HG03060 (cell line): ENCODE measurements around the gene CAPN2.
"Not testable (repeated sequence)": the region's sequence is repeated elsewhere in the genome, so short reads cannot be mapped to it uniquely, and the experiment has no call there.

ENCODE experiments used
- ATAC-seq: cut with Tn5 transposase; IDR thresholded peaks from one replicate; pipeline ENCODE4 v1.9.1; 2021; ENCODE audit warnings: low read depth, moderate number of reproducible peaks; ENCODE audit not compliant: unreplicated experiment

Gene CAPN2

GRCh38 chr1:223736638-223737037 lies 24.3 kb downstream of the CAPN2 start:
- ATAC-seq = not testable (repeated sequence)

GRCh38 chr1:223737342-223737741 lies 25.0 kb downstream of the CAPN2 start:
- no peak for ATAC-seq

- no peak for ATAC-seq
These were observed 26.4 kb downstream of the CAPN2 start for GRCh38 chr1:223738465-223739365.

GRCh38 chr1:223739366-223740037 lies 27.2 kb downstream of the CAPN2 start:
- ATAC-seq = no peak

DNA sequence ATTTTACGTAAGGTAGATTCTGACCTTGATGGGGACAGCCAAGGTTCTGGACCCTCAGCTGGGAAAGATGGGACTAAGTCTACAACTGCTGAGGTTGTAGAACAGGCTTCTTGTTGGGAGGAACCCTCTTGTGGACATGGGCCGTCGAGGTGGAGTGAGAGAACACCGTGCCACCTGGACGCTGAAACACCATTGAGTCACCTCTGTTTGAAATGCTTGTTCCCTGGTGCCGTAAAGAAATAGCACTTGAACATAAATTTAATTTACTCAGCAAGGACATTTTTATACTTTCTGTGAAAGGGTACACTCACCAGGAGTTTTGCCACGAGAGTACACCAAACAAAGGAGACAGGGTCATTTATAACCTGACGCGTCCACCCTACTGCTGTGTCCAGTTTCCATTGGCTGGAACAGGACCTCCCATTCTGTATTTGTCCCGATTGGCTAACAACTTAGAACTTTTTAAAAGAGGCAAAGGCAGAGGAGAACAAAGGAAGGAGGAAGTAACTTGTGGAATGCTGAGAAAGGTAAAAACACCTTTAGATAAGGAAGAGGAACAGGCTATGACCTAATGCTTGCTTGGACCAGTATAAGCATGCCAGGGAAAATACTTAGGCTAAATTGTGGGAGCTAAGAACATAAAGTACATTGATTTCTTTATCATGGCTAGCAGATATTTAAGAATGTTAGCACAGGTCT lies 27.8 kb downstream of the CAPN2 start:
- not testable (repeated sequence) for ATAC-seq

- ATAC-seq = no peak
These were observed 29.5 kb downstream of the CAPN2 start for GRCh38 chr1:223741861-223742260.

- ATAC-seq = no peak
These were observed 30.6 kb downstream of the CAPN2 start for GRCh38 chr1:223742856-223743517.

DNA sequence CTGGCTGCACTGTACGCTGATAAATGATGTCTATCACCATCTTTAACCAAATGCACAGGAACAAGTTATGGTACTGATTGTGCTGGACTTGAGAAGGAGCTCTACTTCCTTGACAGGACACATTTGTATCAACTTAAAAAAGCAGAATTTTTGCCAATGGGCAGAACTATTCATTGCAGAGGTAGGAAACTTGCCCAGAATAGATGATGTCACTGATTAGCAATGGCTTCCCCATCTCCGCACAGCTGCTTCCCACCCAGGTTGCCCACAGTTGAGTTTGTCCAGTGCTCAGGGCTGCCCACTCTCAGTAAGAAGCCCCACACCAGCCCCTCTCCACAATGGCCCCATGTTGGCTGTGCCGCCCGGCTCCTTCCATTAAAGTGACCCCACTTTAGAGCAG lies 33.4 kb downstream of the CAPN2 start:
- ATAC-seq = no peak

GRCh38 chr1:223747838-223748335 lies 35.5 kb downstream of the CAPN2 start:
- no peak for ATAC-seq

DNA sequence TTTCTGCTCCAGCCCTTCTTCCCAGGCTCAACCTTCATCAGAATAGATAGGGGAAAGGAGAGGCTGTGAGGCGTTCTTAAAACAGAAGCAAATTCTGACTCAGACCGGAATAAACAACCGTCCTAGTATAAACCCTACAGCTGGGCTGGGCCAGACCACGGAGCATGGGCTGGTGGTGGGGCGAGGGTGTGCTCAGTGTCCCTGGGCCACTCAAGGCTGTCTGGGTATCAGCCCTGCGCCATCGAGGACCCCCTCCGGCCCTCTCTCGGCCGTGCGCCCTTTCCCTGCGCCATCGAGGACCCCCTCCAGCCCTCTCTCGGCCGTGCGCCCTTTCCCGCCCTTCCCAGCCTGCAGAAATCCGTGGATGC lies 36.0 kb downstream of the CAPN2 start:
- ATAC-seq = no peak

DNA sequence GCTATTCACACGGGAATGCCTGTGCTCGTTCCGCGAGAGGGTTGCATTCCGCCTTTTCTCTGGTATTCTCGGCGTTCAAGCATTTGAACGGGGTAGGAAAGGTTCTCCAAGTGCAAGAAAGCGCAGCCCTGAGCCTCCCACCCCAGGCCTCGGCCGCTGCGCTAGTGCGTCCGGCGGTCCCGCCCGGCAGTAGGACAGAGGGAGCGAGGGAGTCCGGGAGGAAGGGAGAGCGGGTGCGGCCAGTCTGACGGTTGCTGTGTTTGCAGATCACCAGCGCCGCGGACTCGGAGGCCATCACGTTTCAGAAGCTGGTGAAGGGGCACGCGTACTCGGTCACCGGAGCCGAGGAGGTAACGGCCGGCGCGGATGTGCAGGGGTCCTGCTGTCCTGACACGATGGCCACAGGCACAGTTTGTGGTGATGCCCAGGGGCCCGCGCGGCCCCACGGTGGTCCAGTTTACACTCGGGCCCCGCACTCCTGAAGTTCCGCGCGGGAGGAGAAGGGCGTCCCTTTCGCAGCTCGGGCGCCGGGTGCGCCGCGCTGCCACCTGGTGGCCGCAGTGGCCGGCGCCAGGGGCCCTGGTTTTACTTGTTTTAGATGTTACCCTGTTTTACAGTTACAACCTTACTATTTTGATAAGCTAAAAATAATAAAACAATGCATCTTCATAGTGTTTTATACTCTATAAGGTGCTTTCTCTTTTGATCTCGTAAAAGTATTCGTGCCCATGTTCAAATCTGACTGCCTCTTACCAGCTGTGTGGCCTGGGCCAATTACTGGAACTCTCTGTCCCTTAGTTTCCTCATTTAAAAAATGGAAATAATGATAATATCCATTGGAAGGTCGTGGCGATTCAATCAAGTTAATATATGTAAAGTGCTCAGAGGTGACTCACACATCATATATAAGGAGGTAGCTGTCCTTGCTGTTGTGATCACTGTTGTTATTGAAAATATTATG lies 36.7 kb downstream of the CAPN2 start:
- ATAC-seq = no peak

- ATAC-seq = no peak
These were observed 38.6 kb downstream of the CAPN2 start for GRCh38 chr1:223750730-223751570.

DNA sequence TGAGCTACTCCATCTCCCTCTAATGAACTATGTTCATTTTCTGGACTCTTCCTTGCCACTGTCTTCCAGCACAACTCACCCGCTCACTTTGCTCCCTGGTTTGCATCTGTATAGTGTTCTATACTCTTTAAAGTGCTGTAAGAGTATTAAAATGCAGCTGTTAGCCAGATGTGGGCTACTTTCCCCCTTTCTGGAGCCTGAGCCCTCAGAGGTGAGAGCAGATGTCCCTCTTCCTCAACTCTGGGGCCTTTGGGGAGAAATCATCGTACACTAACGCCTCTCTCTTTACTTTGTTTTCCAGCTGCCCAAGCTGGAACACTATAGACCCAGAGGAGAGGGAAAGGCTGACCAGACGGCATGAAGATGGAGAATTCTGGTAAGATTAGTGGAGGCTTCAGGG lies 39.4 kb downstream of the CAPN2 start:
- ATAC-seq = no peak

DNA sequence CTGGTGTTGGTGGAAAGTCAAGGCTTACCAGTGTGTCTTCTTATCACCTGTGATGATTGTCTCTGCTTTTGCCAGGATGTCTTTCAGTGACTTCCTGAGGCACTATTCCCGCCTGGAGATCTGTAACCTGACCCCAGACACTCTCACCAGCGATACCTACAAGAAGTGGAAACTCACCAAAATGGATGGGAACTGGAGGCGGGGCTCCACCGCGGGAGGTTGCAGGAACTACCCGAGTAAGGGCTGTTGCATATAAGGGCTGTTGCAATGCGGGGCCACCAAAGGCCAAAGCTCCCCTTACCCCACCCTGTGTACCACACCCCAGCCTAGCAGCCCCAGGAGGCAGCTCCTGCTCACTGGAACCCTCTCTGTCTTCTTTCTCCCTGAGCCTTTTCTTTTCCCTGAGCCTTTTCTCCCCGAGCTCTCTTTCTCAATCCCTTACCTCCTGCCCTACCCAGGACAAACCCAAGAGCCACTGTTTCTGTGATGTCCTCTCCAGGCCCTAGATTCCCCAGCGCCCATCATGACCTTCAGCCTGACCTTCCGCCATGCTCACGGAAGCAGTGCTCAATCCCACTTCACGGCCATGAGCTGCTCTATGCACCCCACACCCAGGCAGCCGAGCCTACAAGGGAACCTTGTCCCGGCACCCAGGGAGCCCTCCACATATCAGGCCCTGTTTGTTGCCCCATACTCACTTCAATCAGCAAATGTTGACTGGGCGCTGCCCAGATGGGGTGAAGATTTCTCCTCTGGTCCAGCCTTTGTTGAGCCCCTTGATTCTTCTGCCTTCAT lies 40.6 kb downstream of the CAPN2 start:
- no peak for ATAC-seq

DNA sequence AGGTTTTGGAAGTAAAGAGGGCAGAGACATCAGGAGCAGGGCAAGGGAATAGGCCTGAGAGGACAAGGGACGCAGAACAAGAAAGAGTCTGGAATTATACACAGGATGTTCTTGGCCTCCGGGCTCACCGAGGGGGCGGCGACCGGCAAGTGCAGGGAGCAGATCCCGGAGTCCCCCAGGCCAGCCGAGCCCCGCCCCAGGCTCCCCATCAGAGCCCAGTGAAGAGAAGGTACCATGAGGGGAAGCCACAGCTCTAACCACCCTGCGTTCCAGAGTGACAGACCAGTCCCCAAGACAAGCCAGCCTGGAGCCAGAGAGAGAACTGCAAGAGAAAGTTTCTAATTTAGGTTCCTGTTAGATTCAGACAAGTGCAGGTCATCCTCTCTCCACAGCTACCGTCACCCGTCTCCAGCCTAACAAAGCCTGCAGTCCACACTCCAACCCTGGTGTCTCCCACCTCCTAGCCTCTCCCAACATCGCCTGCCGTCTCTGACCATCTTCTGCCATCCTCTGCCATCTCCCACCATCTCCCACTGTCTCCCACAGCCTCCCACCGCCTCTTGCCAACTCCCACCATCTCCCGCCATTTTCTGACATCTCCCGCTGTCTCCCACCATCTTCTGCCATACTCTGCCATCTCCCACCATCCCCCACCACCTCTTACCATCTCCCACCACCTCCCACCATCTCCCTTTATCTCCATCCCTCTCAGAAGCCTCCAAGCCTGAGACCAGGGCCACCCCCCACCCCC lies 42.5 kb downstream of the CAPN2 start:
- no peak for ATAC-seq

GRCh38 chr1:223755432-223755792 lies 43.1 kb downstream of the CAPN2 start:
- ATAC-seq = no peak
